Fibroblast of the conjunctiva (primary cell): ENCODE results near the gene PYY.
"Not testable (repeated sequence)": the region's sequence is repeated elsewhere in the genome, so short reads cannot be mapped to it uniquely, and the experiment has no call there.

Experiments used
- DNase-seq: peaks from one replicate; pipeline ENCODE4 v3.0.0-alpha.2; 2010; ENCODE audit warnings: low read depth

Gene PYY

DNA sequence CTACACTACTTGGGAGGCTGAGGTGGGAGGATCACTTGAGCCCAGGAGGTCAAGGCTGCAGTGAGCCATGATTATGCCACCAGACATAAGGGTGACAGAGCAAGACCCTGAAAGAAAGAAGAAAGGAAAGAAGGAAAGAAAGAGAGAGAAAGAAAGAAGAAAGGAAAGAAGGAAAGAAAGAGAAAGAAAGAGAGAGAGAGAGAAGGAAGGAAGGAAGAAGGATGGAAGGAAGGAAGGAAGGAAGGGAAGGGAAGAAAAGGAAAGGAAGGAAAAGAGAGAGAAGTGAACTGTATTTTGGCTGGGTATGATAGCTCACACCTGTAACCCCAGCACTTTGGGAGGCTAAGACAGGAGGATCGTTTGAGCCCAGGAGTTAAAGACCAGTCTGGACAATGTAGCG is 24.3 kb upstream of the PYY start:
- DNase-seq: no peak

DNA sequence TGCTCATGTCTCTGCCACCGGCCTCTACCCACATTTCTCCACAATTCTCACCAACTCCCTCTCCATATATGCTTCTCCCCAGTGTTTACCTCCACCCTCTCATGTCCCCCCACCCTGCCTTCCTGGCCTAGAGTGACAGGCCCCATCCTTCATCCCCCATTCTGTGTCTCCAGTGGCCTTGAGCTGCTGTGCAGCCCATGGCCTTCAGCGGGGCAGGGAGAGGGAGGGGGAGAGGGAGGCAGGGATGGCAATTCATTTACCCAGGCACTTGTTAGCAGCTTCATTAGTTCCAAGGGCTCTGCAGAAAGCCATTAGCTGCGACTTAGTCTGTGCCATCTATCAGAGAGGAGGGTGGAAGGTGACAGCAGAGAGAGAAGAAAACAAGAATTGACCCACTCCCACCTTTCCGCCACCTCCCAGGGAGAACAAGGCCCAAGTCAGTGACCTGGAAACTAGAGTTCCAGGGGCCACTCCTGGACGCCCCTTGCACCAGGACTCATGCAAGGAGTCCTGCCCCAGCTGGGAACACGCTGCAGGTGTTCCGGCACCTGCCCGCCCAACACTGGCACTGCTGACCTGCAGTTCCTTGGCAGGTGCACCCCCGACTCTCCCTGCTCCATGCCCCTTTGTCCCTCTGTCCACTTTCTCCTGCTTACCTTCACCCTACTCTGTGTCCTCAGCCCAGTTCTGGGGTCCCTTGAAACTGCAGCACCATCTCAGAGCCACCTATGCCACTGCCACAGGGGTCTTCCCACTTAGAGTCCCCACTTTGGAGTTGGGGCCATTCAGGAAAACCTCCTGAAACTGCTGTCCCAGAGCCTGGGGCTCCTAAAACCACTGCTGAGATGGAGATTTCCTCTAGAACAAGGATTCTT is 23.5 kb upstream of the PYY start:
- no peak for DNase-seq

DNA sequence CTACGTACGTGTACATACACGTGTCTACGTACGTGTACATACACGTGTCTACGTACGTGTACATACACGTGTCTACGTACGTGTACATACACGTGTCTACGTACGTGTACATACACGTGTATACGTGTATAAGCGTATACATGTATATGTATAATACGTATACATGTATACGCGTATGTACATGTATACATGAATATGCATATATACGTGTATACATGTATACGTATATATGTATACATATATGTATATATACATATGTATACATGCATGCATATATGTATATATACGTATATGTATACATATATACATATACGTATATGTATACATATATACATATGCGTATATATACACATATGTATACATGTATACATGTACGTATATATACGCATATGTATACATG is 22.2 kb upstream of the PYY start:
- no peak for DNase-seq

DNA sequence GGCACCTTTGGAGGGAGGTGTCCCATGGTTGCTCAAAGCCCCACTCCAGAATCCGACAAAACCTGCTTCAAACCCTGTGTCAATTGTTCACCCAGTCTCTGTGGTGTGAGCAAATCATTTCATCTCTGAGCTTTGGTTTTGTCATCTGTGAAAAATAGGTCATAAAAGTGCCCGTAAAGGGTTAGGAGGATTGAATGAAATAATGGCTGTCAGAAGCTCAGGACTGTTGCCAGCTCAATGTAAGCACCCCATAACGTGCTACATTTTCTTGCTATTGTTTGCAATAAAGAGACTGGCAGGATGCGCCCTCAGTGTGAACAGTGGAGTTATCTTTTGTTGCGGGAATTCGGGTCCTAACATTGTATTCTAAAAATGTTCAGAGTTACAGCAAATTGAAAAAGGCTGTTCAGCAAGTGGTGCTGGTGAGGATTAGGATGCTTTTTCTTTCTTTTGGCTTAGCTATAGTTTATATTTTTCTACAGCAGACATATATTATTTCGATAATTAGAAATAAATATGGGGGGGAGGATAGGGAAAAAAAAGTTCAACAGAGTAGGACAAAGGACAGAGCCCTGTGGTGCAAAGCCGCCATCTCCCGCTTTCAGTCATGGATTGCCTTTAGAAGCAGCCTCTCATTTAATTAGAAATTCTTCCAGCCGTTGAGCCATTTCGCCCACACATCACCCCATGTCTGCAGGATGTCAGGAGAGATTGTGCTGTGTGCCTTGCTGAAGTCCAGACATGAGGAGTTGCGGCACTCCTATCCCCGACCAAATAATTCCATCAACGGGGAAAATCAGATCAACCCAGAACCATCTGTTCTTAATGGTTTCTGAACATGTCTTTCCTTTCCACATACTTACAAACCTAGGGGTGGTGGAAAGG is 20.9 kb upstream of the PYY start:
- no peak for DNase-seq

DNA sequence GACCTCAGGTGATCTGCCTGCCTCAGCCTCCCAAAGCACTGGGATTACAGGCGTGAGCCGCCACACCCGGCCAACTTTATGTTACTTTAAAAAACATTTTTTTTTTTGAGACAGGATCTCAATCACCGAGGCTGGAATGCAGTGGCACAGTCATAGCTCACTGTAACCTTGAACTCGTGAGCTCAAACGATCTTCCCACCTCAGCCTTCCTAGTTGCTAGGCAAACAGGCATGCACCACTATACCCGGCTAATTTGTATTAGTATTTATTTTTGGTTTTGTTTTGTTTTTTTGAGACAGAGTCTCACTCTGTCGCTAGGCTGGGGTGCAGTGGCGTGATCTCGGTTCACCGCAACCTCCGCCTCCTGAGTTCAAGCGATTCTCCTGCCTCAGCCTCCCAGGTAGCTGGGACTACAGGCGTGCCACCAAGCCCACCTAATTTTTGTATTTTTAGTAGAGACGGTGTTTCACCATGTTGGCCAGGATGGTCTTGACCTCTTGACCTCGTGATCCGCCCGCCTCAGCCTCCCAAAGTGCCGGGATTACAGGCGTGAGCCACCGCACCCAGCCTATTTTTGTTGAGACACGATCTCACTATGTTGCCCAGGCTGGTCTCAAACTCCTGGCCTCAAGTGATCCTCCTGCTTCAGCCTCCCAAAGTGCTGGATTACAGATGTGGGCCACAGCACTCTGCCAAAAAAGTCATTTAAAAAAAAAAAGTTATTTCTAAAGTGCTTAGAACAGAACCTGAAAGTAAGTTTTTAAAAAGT is 18.9 kb upstream of the PYY start:
- not testable (repeated sequence) for DNase-seq

DNA sequence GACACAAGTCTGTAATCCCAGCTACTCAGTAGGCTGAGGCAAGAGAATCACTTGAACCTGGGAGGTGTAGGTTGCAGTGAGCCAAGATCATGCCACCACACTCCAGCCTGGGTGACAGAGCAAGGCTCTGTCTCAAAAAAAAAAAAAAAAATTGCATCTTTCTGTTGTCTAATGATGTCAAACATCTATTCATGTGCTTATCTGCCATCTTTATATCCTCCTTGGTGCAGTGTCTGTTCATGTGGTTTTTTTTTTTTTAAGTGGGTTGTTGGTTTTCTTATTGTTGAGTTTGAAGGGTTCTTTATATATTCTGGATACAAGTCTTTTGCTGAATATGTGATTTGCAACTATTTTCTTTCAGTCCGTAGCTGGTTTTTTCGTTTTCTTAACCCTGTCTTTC is 17.7 kb upstream of the PYY start:
- DNase-seq: not testable (repeated sequence)

DNA sequence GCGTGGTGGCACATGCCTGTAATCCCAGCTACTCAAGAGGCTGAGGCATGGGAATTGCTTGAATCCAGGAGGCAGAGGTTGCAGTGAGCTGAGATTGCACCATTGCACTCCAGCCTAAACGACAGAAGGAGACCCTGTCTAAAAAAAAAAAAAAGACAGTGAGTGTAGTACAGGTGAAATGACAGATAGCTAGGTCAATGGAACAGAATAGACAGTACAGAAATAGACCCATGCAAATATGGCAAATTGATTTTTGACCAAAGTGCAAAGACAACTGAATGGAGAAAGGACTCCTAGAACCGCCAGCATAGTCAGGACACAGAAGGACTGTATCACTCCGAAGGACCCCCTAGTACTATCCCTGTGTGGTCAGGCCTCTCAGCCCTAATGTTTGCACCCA is 16.6 kb upstream of the PYY start:
- DNase-seq: no peak

DNA sequence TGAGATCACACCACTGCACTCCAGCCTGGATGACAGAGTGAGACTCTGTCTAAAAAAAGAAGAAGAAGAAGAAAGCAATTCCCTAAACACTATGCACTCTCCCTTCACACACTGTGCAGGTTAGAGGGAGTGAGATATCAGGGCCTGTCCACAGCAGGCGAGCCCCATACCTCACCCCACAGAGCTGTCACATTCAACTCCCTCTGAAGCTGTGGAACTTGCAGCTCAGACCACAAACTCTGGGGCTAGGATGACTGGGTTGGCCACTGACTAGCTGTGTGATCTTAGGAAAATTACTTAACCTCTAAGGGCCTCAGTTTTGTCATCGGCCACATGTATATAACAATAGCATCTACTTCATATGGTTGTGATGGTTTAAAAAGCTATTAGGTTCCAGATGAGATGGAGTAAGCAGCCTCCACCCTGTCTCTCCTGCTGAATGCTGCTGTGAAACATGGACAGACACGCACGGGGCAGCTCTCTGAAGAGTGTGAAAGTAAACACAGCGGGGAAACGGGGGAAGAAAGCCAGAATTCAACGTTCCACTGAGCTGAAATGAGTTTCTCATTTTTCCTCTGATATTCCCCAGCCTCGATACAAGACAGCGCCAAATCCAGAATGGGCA is 13.6 kb upstream of the PYY start:
- no peak for DNase-seq

DNA sequence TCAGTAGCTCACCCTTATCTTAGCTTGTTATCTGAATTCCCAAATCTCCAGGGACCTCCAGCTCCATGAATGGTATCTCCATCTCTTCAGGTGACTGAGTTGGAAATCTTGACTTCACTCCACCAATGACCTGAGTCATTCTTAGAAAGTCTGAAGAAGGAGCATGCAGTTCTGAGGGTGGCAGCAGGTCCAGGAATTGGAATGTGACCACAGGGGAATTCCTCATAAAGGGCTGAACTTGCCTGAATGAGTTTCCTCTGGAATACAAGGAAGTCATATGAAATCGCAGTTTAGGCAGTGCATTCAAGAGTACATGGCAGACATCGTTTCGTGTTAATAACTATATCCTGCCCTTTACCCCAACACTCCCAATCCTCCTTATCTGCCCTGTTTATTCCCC is 12.5 kb upstream of the PYY start:
- no peak for DNase-seq

DNA sequence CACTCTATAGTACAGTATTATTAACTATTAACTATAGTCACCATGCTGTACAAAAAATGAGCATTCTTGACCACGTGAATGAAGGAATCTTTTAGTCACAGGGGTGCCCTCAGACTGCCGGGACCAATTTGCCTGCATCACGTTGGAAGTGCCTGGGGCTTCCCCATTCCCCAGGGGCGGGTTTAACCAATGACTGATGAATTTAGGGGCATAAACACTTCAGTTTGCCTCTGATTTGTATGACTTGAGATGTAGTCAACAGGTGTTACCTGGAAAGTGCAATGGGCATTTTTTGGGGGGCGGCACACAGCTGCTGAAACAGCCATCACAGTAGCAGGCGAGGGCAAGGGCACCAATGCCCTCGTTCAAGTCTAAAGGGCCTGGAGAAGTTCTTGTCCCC is 8.7 kb upstream of the PYY start:
- no peak for DNase-seq

DNA sequence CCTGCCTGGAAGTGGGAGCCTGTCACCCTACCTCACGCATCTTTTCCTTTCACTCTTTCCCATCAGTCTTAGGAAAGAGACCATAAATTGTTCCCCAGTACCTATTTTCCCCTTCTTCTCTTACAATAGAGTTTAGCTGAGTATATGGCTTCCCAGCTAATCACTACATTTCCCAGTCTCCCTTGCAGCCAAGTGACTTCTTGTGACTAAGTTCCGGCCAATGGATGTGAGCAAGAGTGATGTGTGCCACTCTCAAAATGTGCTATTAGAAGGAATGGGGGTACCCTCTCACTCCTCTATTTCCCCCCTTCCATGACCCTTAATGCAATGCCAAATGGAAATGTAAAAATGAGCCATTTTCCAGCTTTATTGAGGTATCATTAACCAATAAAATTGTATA is 8.2 kb upstream of the PYY start:
- no peak for DNase-seq

DNA sequence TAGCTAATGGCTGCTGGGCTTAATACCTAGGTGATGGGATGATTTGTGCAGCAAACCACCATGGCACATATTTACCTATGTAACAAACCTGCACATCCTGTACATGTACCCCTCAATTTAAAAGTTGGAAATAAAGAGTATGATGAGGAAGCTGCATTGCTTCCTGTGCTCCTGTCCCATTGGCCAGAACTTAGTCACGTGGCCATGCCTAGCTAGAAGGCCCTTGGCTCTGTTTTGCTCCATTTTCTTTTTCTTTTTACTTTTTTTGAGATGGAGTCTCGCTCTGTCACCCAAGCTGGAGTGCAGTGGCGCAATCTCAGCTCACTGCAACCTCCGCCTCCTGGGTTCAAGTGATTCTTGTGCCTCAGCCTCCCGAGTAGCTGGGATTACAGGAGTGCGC is 7.6 kb upstream of the PYY start:
- not testable (repeated sequence) for DNase-seq

DNA sequence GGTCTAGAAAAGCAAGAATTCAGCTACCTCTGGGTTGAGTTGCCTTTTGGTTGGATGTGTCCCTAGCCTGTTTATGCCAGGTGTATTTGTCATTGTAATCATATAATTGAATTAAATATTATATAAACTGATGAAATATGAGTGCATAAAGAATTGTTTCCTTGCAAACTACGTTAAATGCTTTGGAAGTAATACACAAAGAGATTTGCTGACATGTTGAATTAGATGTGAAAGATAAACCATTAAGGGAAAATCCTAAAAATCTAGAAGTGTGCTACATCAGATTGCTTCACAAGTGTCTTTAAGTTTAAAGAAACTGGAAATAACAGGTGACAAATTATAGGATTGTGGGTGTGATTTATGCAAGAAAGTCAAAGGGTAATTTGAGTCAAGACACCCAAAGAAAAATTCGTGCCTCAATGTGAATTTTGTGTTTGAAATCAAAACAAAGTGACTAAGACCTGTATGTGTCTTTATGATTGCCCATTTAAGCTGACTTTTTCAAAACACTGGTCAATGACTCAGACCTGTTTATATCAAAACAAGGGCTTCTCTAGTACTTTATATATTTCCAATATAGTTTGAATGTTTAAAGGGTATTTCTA is 5.1 kb upstream of the PYY start:
- no peak for DNase-seq

DNA sequence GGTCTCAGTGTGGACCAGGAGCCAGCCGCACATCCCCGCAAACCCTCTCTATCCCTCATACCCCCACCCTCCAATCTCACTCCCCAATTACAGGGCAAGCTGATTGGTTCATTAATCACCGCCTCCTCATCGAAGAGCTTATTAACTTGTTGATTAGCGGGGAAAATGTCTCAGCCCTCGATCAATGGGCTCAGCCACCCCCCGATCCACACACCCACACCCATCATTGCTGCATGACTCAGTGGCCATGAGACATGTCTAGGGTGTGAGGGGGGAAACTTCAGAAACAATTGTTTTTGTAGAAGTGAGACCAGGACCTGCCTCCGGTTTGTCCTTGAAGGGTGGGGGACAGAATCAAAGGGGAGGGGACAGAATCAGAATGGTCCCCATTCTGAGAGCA is 2.5 kb upstream of the PYY start:
- DNase-seq: no peak

DNA sequence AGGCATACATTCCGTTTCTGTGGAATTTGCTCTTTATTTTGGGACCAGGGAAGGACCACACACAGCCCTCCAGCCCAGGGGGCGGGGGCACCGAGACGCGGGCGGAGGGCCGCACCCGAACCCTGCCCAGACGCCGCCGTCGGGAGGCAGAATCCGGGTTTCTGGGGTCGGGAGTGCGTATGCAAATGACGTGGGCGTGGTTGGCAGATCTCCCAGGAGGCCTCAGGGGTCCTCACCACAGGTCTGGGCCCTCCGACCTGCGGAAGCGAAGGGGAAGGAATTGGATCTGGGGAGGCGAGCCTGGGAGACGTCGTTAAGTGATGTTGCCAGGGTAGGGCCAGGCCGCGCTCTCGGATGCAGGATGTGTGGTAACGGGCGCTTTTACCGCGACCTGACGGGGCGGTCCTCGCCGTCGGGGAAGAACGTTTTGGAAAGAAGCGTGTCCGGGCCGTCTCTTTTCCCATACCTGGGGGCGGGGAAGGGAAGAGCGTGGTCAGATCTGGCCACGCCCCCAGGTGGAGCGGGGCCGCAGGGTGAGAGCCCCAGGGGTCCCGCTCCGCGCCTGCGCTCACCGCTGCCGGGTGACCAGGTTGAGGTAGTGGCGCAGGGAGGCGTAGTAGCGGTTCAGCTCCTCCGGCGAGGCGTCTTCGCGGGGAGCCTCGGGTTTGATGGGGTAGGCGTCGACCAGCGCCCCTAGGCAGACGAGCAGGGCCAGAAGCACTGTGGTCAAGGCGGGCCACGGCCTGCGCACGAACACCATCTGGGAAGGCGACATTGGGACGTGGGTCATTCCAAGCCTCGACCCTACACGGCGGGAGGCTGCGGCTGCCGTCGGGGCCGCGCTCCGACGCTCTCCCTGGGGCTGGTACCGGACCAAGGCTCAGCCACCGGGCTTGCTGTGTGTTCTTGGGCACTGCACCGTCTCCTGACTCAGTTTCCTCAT is 745 bp downstream of the PYY start:
- no peak for DNase-seq

DNA sequence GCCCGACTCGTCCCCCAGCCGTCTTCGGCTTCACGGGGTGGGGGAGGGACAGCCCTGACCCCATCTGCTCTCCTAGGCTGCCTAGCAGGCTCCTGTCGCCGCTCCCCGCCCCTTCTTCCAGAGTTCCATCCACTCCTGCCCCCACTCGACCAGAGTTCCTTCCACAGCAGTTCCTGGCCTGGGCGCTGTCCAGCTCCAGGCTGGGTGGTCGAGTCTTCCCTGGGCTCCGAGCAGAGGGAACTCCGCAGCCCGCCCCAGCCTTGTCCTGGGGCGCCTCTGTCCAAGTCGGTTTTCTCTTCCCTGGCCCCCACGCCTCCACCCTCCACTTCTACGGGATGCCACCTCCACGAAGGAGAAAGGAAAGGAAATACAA is 1.4 kb downstream of the PYY start:
- no peak for DNase-seq

DNA sequence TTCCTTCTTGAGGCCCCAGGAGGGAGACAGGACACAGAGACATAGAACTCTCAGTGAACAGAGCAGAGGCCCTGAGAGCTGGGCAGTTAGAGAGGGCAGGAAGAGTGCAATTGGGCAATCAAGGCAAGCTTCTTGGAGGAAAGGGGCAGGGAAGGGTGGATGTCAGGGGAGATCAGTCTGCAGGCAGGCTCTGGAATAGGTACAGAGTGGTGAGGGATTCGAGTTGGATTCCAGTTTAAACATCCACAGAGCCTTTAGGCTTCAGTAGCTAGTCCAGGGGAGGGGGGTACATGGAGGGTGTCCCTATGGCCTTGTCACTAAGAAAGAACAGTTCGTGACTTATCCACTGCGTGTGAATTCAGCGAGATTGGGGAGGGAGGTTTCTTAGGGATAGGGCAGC is 2.0 kb downstream of the PYY start:
- no peak for DNase-seq

DNA sequence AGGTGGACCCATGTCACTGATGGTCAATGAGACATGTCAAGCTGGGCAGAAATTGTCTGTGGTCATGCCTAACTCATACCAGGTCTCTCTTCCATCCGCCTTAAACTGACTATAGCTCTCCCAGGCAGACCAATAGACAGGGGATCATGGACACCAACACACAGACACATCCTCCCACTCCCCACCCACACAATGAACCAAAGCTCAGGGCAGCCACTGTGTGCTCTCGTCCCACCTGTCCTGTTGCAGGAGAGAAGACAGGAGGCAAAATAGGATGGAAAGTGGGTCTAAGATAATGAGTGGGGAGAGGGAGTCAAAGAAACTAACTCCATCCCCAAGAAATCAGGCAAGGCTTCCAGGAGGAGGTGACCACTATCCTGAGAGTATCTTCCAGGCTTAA is 3.2 kb downstream of the PYY start:
- DNase-seq: no peak

DNA sequence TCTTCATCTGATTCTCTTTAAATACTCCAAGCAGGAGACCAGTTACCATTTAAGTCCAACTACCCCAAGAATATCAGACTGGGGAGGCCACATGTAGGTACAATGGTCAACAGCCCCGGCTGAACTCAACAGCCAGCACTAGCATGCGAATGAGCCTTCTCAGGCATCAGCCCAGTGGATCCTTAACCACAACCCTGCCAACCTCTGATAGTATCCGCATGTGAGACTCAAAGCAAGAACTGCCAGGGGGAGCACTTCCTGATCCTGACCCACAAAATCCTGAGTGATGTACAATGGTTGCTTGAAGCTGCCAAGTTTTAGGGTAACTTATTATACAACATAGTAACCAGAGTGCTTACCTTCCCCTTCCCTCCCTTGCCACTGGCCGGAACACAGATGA is 4.0 kb downstream of the PYY start:
- no peak for DNase-seq

DNA sequence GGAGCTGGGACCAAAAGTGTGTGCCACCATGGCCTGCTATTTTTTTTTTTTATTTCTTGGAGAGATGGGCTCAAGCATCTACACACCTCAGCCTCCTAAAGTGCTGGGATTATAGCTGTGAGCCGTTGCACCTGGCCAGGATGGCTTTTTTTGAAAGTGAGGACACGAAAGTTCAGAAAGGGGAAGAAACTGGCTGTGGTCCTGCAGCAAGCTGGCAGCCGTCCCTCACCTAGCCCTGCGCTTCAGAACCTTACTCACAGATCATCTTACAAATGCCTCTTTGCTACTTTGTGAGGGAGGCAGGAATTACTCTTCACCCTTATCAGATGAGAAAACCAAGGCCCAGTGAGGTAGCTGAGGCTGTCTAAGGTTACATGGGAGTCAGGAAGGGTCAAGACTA is 7.0 kb downstream of the PYY start:
- no peak for DNase-seq
